Body of pancreas (tissue), 4 donors: Measurements from ENCODE around the gene KIF5B.

Experiments
- CTCF ChIP-seq, 7 experiments: fragments of 450-650 bp in 4 of 7; fragments of 200-600 bp in 3 of 7; sonication (generic) in 3 of 7; IDR thresholded peaks; one replicate each; pipeline ENCODE4 v1.5.1; 2016 to 2019; ENCODE audit warnings: antibody characterized with exemption in 7 of 7
- POLR2A ChIP-seq, 3 donors: fragments of 450-650 bp; IDR thresholded peaks; one replicate each; pipeline ENCODE4 v1.6.1; 2016; ENCODE audit warnings: antibody characterized with exemption in 3 of 3, mild to moderate bottlenecking in 2 of 3

- TF ChIP-seq POLR2A (IDR thresholded peaks at IDR 0.05) (no peak), CTCF (IDR thresholded peaks at IDR 0.05) (no peak)
These were observed 4.1 kb upstream of the KIF5B start for GRCh38 chr10:32060347-32060746.
